OCI-LY3 (cell line): ENCODE results near the gene GNAI2.

Experiments used
- H2AFZ ChIP-seq: fragments of 200-600, 300-600 bp; shearing (Covaris generic); 2 replicates; pipeline ENCODE4 v1.6.0; 2014; ENCODE audit warnings: antibody characterized with exemption, low read depth, low read length
- H3K27ac ChIP-seq: fragments of 200-600, 300-600 bp; sonication (generic); 2 replicates; pipeline ENCODE4 v1.5.1; 2014; ENCODE audit warnings: mild to moderate bottlenecking, low read length, moderate library complexity, mixed read lengths
- H3K27me3 ChIP-seq: fragments of 200-600, 300-600 bp; sonication (generic); 2 replicates; pipeline ENCODE4 v1.6.1; 2014; ENCODE audit warnings: low read depth, low read length, mixed read lengths
- H3K36me3 ChIP-seq: fragments of 200-600, 300-600 bp; sonication (generic); replicated peaks from 2 replicates; pipeline ENCODE3; 2014; ENCODE audit warnings: low read depth, low read length, mixed read lengths
- H3K4me1 ChIP-seq: fragments of 300-600, 200-600 bp; sonication (generic); 2 replicates; pipeline ENCODE4 v1.6.1; 2014; ENCODE audit warnings: low read length, mixed read lengths
- H3K4me2 ChIP-seq: fragments of 200-600, 300-600 bp; sonication (generic); 2 replicates; pipeline ENCODE4 v1.6.1; 2014; ENCODE audit warnings: low read length, mixed read lengths
- H3K4me3 ChIP-seq: fragments of 300-600, 200-600 bp; sonication (generic); 2 replicates; pipeline ENCODE4 v1.5.1; 2014; ENCODE audit warnings: antibody characterized with exemption, mild to moderate bottlenecking, low read length, moderate library complexity
- H3K79me2 ChIP-seq: fragments of 300-600, 200-600 bp; shearing (Covaris generic); 2 replicates; pipeline ENCODE4 v1.6.1; 2014; ENCODE audit warnings: mild to moderate bottlenecking, low read length, mixed read lengths
- H3K9ac ChIP-seq: fragments of 300-600, 200-600 bp; shearing (Covaris generic); 2 replicates; pipeline ENCODE4 v1.6.0; 2014; ENCODE audit warnings: mild to moderate bottlenecking, low read length, moderate library complexity
- H3K9me3 ChIP-seq: fragments of 200-600, 300-600 bp; shearing (Covaris generic); 2 replicates; pipeline ENCODE4 v1.6.1; 2014; ENCODE audit warnings: low read length, mixed read lengths; ENCODE audit not compliant: insufficient read depth
- H4K20me1 ChIP-seq: fragments of 200-600, 300-600 bp; sonication (generic); 2 replicates; pipeline ENCODE4 v1.6.1; 2016; ENCODE audit warnings: low read length, mixed read lengths; ENCODE audit not compliant: insufficient read depth
- EZH2phosphoT487 ChIP-seq: fragments of 200-600 bp; shearing (Covaris generic); IDR thresholded peaks from 2 replicates; pipeline ENCODE4 v1.6.1; 2018; ENCODE audit warnings: antibody characterized with exemption, mixed run types, low read depth
- TF ChIP-seq, protein P1 (sequence below): fragments of 200-600, 300-600 bp; sonication (generic); IDR thresholded peaks from 2 replicates; pipeline ENCODE4 v1.5.1; 2014; ENCODE audit warnings: antibody characterized with exemption, low read length, low read depth

The GNAI2 gene

DNA sequence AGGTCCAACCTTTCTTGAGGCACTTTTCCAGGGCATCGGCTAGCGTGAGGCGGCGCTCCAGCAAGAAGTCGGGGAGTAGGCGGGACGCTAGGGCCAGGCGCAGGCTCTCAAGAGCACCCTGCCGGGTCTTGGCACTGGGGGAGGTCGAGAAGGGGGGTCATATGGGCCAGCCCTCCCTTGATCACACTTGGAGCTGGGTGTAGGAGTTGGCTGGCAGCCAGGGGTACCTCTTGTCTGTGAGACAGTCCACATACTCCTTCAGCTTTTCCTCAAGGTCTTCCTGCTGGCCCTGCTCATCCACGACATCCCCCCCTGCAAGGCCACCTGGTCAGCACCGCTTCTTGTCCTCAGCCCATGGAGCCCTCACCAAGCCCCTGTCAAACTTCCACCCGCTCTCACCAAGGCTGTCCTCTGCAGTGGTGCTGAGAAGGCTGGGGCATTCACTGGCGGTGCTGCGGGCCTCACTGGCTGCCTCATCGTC, 54.2 kb downstream of the GNAI2 start:
- Histone ChIP-seq H3K27ac (no peak overlapping the region), H3K4me2 (peak overlapping the region; percentile 93; the same call in 1 of the 2 replicates), H2AFZ (no peak overlapping the region), H3K4me3 (peak overlapping the region; percentile 96), H3K36me3 (peaks cover 48% of the 10 kb centered on the region), H3K9ac (no peak overlapping the region), H3K27me3 (no peaks in the 10 kb centered on the region), H4K20me1 (no peaks in the 10 kb centered on the region), H3K4me1 (peaks cover 11% of the 10 kb centered on the region), H3K9me3 (no peaks in the 10 kb centered on the region), H3K79me2 (peaks cover 37% of the 10 kb centered on the region)
- TF ChIP-seq EZH2phosphoT487 = no peak
- TF ChIP-seq, protein P1, sequence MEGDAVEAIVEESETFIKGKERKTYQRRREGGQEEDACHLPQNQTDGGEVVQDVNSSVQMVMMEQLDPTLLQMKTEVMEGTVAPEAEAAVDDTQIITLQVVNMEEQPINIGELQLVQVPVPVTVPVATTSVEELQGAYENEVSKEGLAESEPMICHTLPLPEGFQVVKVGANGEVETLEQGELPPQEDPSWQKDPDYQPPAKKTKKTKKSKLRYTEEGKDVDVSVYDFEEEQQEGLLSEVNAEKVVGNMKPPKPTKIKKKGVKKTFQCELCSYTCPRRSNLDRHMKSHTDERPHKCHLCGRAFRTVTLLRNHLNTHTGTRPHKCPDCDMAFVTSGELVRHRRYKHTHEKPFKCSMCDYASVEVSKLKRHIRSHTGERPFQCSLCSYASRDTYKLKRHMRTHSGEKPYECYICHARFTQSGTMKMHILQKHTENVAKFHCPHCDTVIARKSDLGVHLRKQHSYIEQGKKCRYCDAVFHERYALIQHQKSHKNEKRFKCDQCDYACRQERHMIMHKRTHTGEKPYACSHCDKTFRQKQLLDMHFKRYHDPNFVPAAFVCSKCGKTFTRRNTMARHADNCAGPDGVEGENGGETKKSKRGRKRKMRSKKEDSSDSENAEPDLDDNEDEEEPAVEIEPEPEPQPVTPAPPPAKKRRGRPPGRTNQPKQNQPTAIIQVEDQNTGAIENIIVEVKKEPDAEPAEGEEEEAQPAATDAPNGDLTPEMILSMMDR = no peak

DNA sequence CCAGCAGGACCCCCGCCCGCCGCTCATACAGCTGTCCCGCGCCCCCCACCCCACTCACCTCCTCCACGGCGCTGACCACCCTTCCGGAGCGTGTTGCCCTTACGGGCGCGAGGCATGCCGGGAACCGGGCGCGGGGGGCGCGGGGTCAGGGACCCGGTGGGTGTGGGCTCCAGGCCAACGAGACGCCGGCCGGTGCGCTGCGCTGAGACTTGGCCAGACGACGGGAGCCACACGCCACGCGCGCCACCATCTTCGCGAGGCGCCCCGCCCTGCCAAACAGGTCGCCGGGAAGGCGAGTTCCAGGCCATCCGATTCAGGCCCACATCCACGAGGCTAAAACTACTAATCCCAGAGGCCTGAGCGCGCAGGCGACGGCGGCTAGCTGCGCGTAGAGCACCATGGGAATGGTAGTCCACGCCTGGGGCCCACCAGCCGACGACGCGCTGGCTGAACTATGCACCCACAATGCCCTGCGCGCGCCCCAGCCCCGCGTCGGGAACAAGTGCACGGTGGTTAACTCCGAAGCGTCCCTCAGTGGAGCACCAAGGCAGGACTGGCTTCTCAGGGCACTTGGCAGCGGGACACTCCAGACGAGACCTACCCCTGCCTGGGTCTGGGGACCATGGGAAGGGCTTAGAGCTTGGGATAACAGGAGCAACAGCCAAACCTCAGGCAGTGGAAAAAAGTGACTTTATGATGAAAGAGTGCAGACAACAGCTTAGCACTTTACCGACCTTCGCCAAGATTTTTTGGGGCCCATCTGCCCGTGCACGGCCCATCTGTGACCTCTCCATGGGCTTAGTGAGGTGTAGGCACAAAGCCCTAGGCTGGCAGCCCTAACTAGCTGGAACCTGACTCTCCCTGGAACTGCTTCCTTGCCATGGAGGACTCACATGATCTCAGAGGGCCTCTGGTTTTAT, 56.4 kb downstream of the GNAI2 start, which contains the start of gene IFRD2:
TSS of gene IFRD2 (minus strand) at position 271 of the 920 bp plus-strand sequence. CDS start at position 116, 155 bp downstream.
- Histone ChIP-seq H3K4me1 (peaks cover 11% of the 10 kb centered on the region), H3K79me2 (peaks cover 37% of the 10 kb centered on the region), H3K4me2 (peak within 1 kb of the TSS; percentile 93), H3K27me3 (no peaks in the 10 kb centered on the region), H2AFZ (peak within 1 kb of the TSS; percentile 2; the same call in 1 of the 2 replicates), H3K9ac (peak within 1 kb of the TSS; percentile 97), H3K9me3 (no peaks in the 10 kb centered on the region), H4K20me1 (no peaks in the 10 kb centered on the region), H3K4me3 (peak within 1 kb of the TSS; percentile 96), H3K27ac (peak within 1 kb of the TSS; percentile 65), H3K36me3 (peaks cover 33% of the 10 kb centered on the region)
- no peak for TF ChIP-seq EZH2phosphoT487
- TF ChIP-seq, protein P1 = 0 out of 2 replicates have a peak, but pooled peaks have one; percentile 5

DNA sequence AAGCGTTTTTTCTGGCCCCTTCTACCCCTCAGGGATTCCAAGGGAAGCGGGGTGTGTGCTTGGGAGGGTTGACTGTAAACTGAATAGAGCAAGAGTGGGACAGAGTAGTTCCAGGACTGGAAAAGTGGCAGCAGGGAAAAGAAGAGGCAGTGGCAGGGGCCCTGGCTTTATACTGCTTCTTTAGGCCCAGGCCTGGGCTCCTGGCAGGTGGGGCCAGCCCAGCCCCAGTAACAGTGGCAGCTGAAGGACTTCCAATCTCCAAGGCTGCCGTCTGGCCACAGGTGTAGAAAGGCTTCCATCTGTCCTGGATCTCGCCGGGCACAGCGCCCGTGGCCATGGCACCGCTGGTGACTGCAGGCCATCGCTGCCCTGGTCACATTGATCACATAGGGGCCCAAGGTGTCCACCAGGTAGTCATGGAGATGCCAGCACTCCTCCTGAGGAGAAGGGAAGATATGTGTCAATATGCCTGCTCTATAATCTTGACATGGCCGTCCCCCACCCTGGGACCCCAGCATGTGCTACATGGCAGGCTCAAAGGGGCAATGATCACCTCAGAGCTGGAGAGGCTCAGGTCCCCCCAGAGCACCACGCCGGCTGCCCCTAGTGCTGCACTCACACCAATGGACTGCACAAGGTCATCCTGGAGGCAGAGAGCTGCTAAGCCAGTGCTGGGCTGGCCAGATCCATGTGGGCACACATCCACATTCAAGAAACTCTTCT, 57.2 kb downstream of the GNAI2 start:
- H3K79me2 ChIP-seq = peaks cover 41% of the 10 kb centered on the region
- H4K20me1 ChIP-seq = no peaks in the 10 kb centered on the region
- H3K36me3 ChIP-seq = peaks cover 25% of the 10 kb centered on the region
- H3K9me3 ChIP-seq = no peaks in the 10 kb centered on the region
- peaks cover 16% of the 10 kb centered on the region for H3K4me1 ChIP-seq
- no peaks in the 10 kb centered on the region for H3K27me3 ChIP-seq
- TF ChIP-seq, protein P1 = no peak
- TF ChIP-seq EZH2phosphoT487 = no peak
- H3K9ac ChIP-seq = peak overlapping the region; percentile 71
- peak overlapping the region; percentile 96 for H3K4me3 ChIP-seq
- H3K27ac ChIP-seq = peak overlapping the region; percentile 28
- H2AFZ ChIP-seq = no peak overlapping the region
- peak overlapping the region; percentile 83 for H3K4me2 ChIP-seq
